OCI-LY7 (cell line): Measurements from ENCODE around the gene AQP12A. TPM values are rescaled to one million over a fixed set of nuclear protein-coding genes. Genes with fewer than 3 reads are reported as not detected.
A peak's percentile ranks its signal among the peaks of the same experiment; 100 is the strongest.

Experiments used
- BruUV-seq: library from RNA; stranded (reverse); fragments of 400-500 nt; replicated peaks from 2 replicates; lab custom pipeline; 2021; lab: Mats Ljungman, UMichigan
- CTCF ChIA-PET: fragments of 300-600 bp; sonication (Branson Sonifier 250); formaldehyde crosslinking; loops from one replicate; lab custom pipeline; 2022; ENCODE audit warnings: antibody characterized with exemption; ENCODE audit not compliant: unreplicated experiment; lab: Charles Lee
- POLR2A ChIA-PET: fragments of 300-600 bp; sonication (Branson Sonifier 250); formaldehyde crosslinking; loops from one replicate; lab custom pipeline; 2022; ENCODE audit warnings: antibody characterized with exemption; lab: Charles Lee
- DNase-seq: peaks from one replicate; pipeline ENCODE4 v3.0.0-alpha.2; 2015; ENCODE audit warnings: low spot score
- H2AFZ ChIP-seq: fragments of 200-600 bp; sonication (generic), shearing (Covaris generic); 2 replicates; pipeline ENCODE4 v1.6.1; 2014; ENCODE audit warnings: mild to moderate bottlenecking, antibody characterized with exemption, low read length, moderate library complexity
- H3K27ac ChIP-seq: fragments of 200-600 bp; sonication (generic); 2 replicates; pipeline ENCODE4 v1.5.1; 2014; ENCODE audit warnings: mixed run types, low read depth, mild to moderate bottlenecking, moderate library complexity, low read length, inconsistent platforms; ENCODE audit not compliant: poor library complexity, severe bottlenecking
- H3K36me3 ChIP-seq: fragments of 200-600 bp; sonication (generic); 2 replicates; pipeline ENCODE4 v1.6.1; 2014; ENCODE audit warnings: mild to moderate bottlenecking, antibody characterized with exemption, low read length, moderate library complexity, mixed read lengths; ENCODE audit not compliant: insufficient read depth
- H3K4me1 ChIP-seq: fragments of 200-600 bp; sonication (generic); 2 replicates; pipeline ENCODE4 v1.5.1; 2014; ENCODE audit warnings: mild to moderate bottlenecking, low read length; ENCODE audit not compliant: insufficient read depth, poor library complexity, severe bottlenecking
- H3K4me2 ChIP-seq: fragments of 200-600 bp; sonication (generic); 2 replicates; pipeline ENCODE4 v1.6.1; 2014; ENCODE audit warnings: mild to moderate bottlenecking, low read length
- H3K4me3 ChIP-seq: fragments of 200-600 bp; sonication (generic); 2 replicates; pipeline ENCODE4 v1.5.1; 2014; ENCODE audit warnings: mild to moderate bottlenecking, low read depth, low read length; ENCODE audit not compliant: poor library complexity, severe bottlenecking
- H3K79me2 ChIP-seq: fragments of 200-600 bp; sonication (generic); 2 replicates; pipeline ENCODE4 v1.6.1; 2016; ENCODE audit warnings: low read depth, mild to moderate bottlenecking, low read length, moderate library complexity, mixed read lengths; ENCODE audit not compliant: insufficient read depth
- H3K9me2 ChIP-seq: fragments of 200-600 bp; sonication (generic); 2 replicates; pipeline ENCODE4 v1.6.1; 2016; ENCODE audit warnings: mild to moderate bottlenecking, low read length, mixed read lengths; ENCODE audit not compliant: insufficient read depth
- H3K9me3 ChIP-seq: fragments of 200-600 bp; sonication (generic); 2 replicates; pipeline ENCODE4 v1.6.1; 2014; ENCODE audit warnings: mild to moderate bottlenecking, mixed run types, low read length, mixed read lengths
- H4K20me1 ChIP-seq: fragments of 200-600 bp; sonication (generic); 2 replicates; pipeline ENCODE4 v1.6.1; 2014; ENCODE audit warnings: mild to moderate bottlenecking, antibody characterized with exemption, low read length, moderate library complexity, mixed read lengths; ENCODE audit not compliant: insufficient read depth
- CTCF ChIP-seq: fragments of 200-600 bp; sonication (generic); conservative IDR thresholded peaks from 2 replicates; pipeline ENCODE4 v1.5.1; 2014; ENCODE audit warnings: mild to moderate bottlenecking, antibody characterized with exemption, low read length, moderate library complexity, mixed read lengths
- EZH2phosphoT487 ChIP-seq: fragments of 200-600 bp; sonication (generic); IDR thresholded peaks from 2 replicates; pipeline ENCODE4 v1.6.1; 2018; ENCODE audit warnings: low read depth, borderline replicate concordance, mild to moderate bottlenecking, mixed run types, antibody characterized with exemption, low read length, moderate library complexity, mixed read lengths
- intact Hi-C: fragments of 100-400 bp; cut with micrococcal nuclease; formaldehyde crosslinking; loops from one replicate; pipeline ENCODE4 v1.10.0; 2022; ENCODE audit not compliant: unreplicated experiment
- total RNA-seq, 2 experiments: library from RNA; depleted of rRNA in 1 of 2; stranded (reverse); fragments of >200 nt in 1 of 2; shearing (Covaris generic) in 1 of 2; gene quantifications; 2 replicates each; pipeline ENCODE4 v1.2.3, GENCODE V29; 2014 to 2022

The AQP12A gene
- total RNA-seq, 2 experiments from 2014 or later: not detected

- Histone ChIP-seq H3K4me2 (no peak overlapping the region), H3K4me3 (no peak overlapping the region), H3K9me2 (no peaks in the 10 kb centered on the region), H3K36me3 (no peaks in the 10 kb centered on the region), H3K79me2 (no peaks in the 10 kb centered on the region), H3K4me1 (no peaks in the 10 kb centered on the region), H4K20me1 (no peaks in the 10 kb centered on the region), H3K9me3 (no peaks in the 10 kb centered on the region), H3K27ac (no peak overlapping the region), H2AFZ (no peak overlapping the region)
- no peak for TF ChIP-seq CTCF
- no peak for TF ChIP-seq EZH2phosphoT487
- DNase-seq: no peak
- BruUV-seq: no TSS peak
- POLR2A ChIA-PET: no interaction called here
- intact Hi-C loops: no loop called here
- CTCF ChIA-PET: no interaction called here
These were observed 40.5 kb downstream of the AQP12A start for GRCh38 chr2:240732184-240732583.

- ChIA-PET CTCF (no interaction called here), POLR2A (no interaction called here)
- H3K79me2 ChIP-seq: no peaks in the 10 kb centered on the region
- H3K4me1 ChIP-seq: no peaks in the 10 kb centered on the region
- TF ChIP-seq EZH2phosphoT487: no peak
- no peak for TF ChIP-seq CTCF
- no peaks in the 10 kb centered on the region for H3K36me3 ChIP-seq
- H3K4me3 ChIP-seq: no peak overlapping the region
- no peak overlapping the region for H3K27ac ChIP-seq
- no peak for DNase-seq
- intact Hi-C loops: no loop called here
- no peaks in the 10 kb centered on the region for H3K9me3 ChIP-seq
- H3K9me2 ChIP-seq: no peaks in the 10 kb centered on the region
- no TSS peak for BruUV-seq
- no peaks in the 10 kb centered on the region for H4K20me1 ChIP-seq
- H2AFZ ChIP-seq: no peak overlapping the region
- H3K4me2 ChIP-seq: no peak overlapping the region
These were observed 41.4 kb downstream of the AQP12A start for GRCh38 chr2:240732911-240733622.

GRCh38 chr2:240733803-240734495 is 42.3 kb downstream of the AQP12A start:
- peak; percentile 23 for DNase-seq
- intact Hi-C loops: no loop called here
- POLR2A ChIA-PET: no interaction called here

More at GRCh38 chr2:240733803-240734495, 42.3 kb downstream of the AQP12A start:
- Histone ChIP-seq H3K36me3 (no peaks in the 10 kb centered on the region), H3K4me3 (no peak overlapping the region), H3K4me2 (no peak overlapping the region), H3K9me2 (no peaks in the 10 kb centered on the region), H4K20me1 (no peaks in the 10 kb centered on the region), H3K9me3 (no peaks in the 10 kb centered on the region), H3K79me2 (no peaks in the 10 kb centered on the region), H3K4me1 (no peaks in the 10 kb centered on the region), H3K27ac (no peak overlapping the region), H2AFZ (no peak overlapping the region)
- TF ChIP-seq CTCF (peak; percentile 56), EZH2phosphoT487 (no peak)
- CTCF ChIA-PET: no interaction called here
- BruUV-seq: no TSS peak
